GM12865 (cell line): Measurements from ENCODE around the gene LAT.

Source experiments
- DNase-seq: peaks from one replicate; pipeline ENCODE4 v3.0.0; 2010; ENCODE audit warnings: low read depth
- H3K4me3 ChIP-seq: 2 replicates; pipeline ENCODE4 v1.5.1; 2011; ENCODE audit warnings: mild to moderate bottlenecking, low read depth, low read length, control low read depth
- TF ChIP-seq, protein P1 (sequence below): IDR thresholded peaks from 2 replicates; pipeline ENCODE4 v1.5.1; 2011; ENCODE audit warnings: low read length, control low read depth, low read depth, inconsistent platforms; ENCODE audit not compliant: insufficient read depth; ENCODE audit errors: missing control alignments

LAT gene

GRCh38 chr16:29028457-29029167, 43.8 kb downstream of the LAT start:
- TF ChIP-seq, protein P1, sequence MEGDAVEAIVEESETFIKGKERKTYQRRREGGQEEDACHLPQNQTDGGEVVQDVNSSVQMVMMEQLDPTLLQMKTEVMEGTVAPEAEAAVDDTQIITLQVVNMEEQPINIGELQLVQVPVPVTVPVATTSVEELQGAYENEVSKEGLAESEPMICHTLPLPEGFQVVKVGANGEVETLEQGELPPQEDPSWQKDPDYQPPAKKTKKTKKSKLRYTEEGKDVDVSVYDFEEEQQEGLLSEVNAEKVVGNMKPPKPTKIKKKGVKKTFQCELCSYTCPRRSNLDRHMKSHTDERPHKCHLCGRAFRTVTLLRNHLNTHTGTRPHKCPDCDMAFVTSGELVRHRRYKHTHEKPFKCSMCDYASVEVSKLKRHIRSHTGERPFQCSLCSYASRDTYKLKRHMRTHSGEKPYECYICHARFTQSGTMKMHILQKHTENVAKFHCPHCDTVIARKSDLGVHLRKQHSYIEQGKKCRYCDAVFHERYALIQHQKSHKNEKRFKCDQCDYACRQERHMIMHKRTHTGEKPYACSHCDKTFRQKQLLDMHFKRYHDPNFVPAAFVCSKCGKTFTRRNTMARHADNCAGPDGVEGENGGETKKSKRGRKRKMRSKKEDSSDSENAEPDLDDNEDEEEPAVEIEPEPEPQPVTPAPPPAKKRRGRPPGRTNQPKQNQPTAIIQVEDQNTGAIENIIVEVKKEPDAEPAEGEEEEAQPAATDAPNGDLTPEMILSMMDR = no peak
- H3K4me3 ChIP-seq = no peak overlapping the region
- DNase-seq = no peak

GRCh38 chr16:29029168-29029994, 44.5 kb downstream of the LAT start:
- no peak overlapping the region for H3K4me3 ChIP-seq
- DNase-seq = peak; percentile 79
- TF ChIP-seq, protein P1 = no peak

DNA sequence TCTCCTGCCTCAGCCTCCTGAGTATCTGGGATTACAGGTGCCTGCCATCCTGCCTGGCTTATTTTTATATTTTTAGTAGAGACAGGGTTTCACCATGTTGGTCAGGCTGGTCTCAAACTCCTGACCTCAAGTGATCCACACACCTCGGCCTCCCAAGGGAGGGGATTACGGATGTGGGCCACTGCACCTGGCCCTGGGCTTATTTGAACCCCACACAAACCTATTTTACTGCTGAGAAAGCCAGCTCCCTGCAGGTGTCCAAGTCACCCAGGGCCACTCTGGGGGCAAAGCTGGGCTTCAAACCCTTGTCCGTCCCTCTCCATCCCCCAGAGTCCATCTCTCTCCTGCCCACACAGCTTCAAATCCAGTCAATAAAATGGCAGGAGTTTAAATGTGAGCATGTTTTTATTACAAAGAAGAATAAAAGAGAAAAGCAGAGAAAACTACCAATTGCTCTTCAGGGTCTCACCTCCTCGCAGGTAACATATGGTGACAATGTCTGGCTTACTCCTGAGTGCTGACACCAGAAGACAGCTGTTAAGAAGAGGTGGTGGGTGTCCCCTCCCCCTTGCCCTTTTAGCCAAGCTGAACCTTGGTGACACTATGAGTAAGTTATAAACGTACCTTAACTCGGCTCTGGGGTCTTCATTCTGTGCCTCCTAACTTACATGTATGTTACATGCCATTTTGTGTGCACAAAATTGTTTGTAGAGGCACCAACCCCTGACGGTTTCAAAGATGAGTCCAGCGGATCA, 45.4 kb downstream of the LAT start:
- no peak overlapping the region for H3K4me3 ChIP-seq
- DNase-seq = no peak
- TF ChIP-seq, protein P1 = no peak
